ENCODE results near the gene KCTD17. TPM values are rescaled to one million over a fixed set of nuclear protein-coding genes. Genes with fewer than 3 reads are reported as not detected.

KCTD17 gene
- total and polyA plus RNA-seq, 2 of the 13 experiments (the other 11 are each of a cell fraction or from before 2014, with no cell fraction given): 5.3 to 11.7 TPM

GRCh38 chr22:37014835-37015586 is 36.5 kb upstream of the KCTD17 start:
- WGBS (ENCODE audit: low lambda C conversion rate): 53% methylated on average over 12 of the region's 12 CpGs
- POLR2A ChIA-PET: interaction anchor here (1.7 to 11.6 kb wide), 3 partner anchors 9 to 28 kb away, joined by 5 to 383 read pairs (median 141); no protein-coding TSS in a partner anchor
- TF ChIP-seq AKAP8 (CRISPR knock-in tag; IDR thresholded peaks at IDR 0.05) (peak; percentile 28; the same call in 1 of the 2 replicates), ZNF253 (CRISPR knock-in tag; IDR thresholded peaks at IDR 0.05; ENCODE audit: borderline replicate concordance) (no peak), ZBTB38 (CRISPR knock-in tag; IDR thresholded peaks at IDR 0.05) (peak; percentile 78), ZBTB44 (CRISPR knock-in tag; IDR thresholded peaks at IDR 0.05) (no peak), PATZ1 (CRISPR knock-in tag; IDR thresholded peaks at IDR 0.05) (peak; percentile 22; the same call in 1 of the 2 replicates), ZNF414 (CRISPR knock-in tag; IDR thresholded peaks at IDR 0.05) (0 out of 2 replicates have a peak, but pooled peaks have one; percentile 59), HNRNPH1 (optimal IDR thresholded peaks at IDR 0.05; ENCODE audit: low read depth, low read length) (peak; percentile 67), TOE1 (CRISPR knock-in tag; IDR thresholded peaks at IDR 0.05) (no peak), TAF1 (CRISPR knock-in tag; IDR thresholded peaks at IDR 0.05) (no peak), GLI4 (CRISPR knock-in tag; IDR thresholded peaks at IDR 0.05; ENCODE audit: borderline replicate concordance) (no peak), ZNF383 (CRISPR knock-in tag; IDR thresholded peaks at IDR 0.05; ENCODE audit: borderline replicate concordance) (0 out of 2 replicates have a peak, but pooled peaks have one; percentile 28), ELF3 (CRISPR knock-in tag; IDR thresholded peaks at IDR 0.05) (0 out of 2 replicates have a peak, but pooled peaks have one; percentile 12), RBM22 (optimal IDR thresholded peaks at IDR 0.05; ENCODE audit: low read length) (peak; percentile 93)
- TF ChIP-seq, protein P1, sequence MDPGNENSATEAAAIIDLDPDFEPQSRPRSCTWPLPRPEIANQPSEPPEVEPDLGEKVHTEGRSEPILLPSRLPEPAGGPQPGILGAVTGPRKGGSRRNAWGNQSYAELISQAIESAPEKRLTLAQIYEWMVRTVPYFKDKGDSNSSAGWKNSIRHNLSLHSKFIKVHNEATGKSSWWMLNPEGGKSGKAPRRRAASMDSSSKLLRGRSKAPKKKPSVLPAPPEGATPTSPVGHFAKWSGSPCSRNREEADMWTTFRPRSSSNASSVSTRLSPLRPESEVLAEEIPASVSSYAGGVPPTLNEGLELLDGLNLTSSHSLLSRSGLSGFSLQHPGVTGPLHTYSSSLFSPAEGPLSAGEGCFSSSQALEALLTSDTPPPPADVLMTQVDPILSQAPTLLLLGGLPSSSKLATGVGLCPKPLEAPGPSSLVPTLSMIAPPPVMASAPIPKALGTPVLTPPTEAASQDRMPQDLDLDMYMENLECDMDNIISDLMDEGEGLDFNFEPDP (CRISPR knock-in tag; conservative IDR thresholded peaks at IDR 0.05): 0 out of 2 replicates have a peak, but pooled peaks have one; percentile 20
- TF ChIP-seq, protein P2, sequence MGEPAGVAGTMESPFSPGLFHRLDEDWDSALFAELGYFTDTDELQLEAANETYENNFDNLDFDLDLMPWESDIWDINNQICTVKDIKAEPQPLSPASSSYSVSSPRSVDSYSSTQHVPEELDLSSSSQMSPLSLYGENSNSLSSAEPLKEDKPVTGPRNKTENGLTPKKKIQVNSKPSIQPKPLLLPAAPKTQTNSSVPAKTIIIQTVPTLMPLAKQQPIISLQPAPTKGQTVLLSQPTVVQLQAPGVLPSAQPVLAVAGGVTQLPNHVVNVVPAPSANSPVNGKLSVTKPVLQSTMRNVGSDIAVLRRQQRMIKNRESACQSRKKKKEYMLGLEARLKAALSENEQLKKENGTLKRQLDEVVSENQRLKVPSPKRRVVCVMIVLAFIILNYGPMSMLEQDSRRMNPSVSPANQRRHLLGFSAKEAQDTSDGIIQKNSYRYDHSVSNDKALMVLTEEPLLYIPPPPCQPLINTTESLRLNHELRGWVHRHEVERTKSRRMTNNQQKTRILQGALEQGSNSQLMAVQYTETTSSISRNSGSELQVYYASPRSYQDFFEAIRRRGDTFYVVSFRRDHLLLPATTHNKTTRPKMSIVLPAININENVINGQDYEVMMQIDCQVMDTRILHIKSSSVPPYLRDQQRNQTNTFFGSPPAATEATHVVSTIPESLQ (CRISPR knock-in tag; conservative IDR thresholded peaks at IDR 0.05): no peak

More at GRCh38 chr22:37014835-37015586, 36.5 kb upstream of the KCTD17 start:
- no TSS peak for BruUV-seq (replicated peaks)
- no peak overlapping the region for H3K9ac ChIP-seq (ENCODE audit: insufficient read depth, low read depth, low read length)
- no peak for FAIRE-seq
- H3K36me3 ChIP-seq (replicated peaks in 1 of 2; ENCODE audit: control insufficient read depth in 1 of 2, insufficient read depth in 2 of 2, low read length in 2 of 2): peaks cover 5 to 15% of the 10 kb centered on the region in 2 experiments
- H3K4me3 ChIP-seq (replicated peaks in 1 of 3; ENCODE audit: insufficient read depth in 1 of 3, low read depth in 2 of 3, low read length in 3 of 3): no peak overlapping the region
- intact Hi-C loops (cut with micrococcal nuclease; ENCODE audit: unreplicated experiment) (no loop called here), in situ Hi-C loops (cut with HindIII; ENCODE audit: extremely low pct_ligation_motif_present, low pct_unique_long_range_greater_than_20kb) (no loop called here)
- ATAC-seq: peak; percentile 4; the same call in 2 of the 3 replicates
- CTCF ChIA-PET (ENCODE audit: low intra/inter-chr PET ratio, low total read pairs): no interaction called here
- DNase-seq (ENCODE audit: low spot score): no peak
- H3K79me2 ChIP-seq (ENCODE audit: insufficient read depth, low read length): peaks cover 31% of the 10 kb centered on the region
- H3K4me2 ChIP-seq (ENCODE audit: low read depth, low read length): peak overlapping the region; percentile 14
- H4K20me1 ChIP-seq (ENCODE audit: insufficient read depth, low read length): peaks cover 29% of the 10 kb centered on the region
- no peak overlapping the region for H3K27ac ChIP-seq (ENCODE audit: extremely low read length, insufficient read depth, low read length)
- H3K4me1 ChIP-seq (ENCODE audit: insufficient read depth, low read length): peaks cover 47% of the 10 kb centered on the region
- H2AFZ ChIP-seq (ENCODE audit: low read length): no peak overlapping the region
- H3K9me3 ChIP-seq (ENCODE audit: low read length): no peaks in the 10 kb centered on the region
- no peaks in the 10 kb centered on the region; a peak in 1 of 5 replicates for H3K27me3 ChIP-seq (ENCODE audit: control insufficient read depth in 1 of 2, insufficient read depth in 2 of 2, low read length in 2 of 2)
